EH (cell line): ENCODE measurements around the gene ALKBH6.

Source experiments
- DNase-seq: peaks from one replicate; pipeline ENCODE4 v3.0.0-alpha.2; 2015; ENCODE audit warnings: low read depth

Gene ALKBH6

DNA sequence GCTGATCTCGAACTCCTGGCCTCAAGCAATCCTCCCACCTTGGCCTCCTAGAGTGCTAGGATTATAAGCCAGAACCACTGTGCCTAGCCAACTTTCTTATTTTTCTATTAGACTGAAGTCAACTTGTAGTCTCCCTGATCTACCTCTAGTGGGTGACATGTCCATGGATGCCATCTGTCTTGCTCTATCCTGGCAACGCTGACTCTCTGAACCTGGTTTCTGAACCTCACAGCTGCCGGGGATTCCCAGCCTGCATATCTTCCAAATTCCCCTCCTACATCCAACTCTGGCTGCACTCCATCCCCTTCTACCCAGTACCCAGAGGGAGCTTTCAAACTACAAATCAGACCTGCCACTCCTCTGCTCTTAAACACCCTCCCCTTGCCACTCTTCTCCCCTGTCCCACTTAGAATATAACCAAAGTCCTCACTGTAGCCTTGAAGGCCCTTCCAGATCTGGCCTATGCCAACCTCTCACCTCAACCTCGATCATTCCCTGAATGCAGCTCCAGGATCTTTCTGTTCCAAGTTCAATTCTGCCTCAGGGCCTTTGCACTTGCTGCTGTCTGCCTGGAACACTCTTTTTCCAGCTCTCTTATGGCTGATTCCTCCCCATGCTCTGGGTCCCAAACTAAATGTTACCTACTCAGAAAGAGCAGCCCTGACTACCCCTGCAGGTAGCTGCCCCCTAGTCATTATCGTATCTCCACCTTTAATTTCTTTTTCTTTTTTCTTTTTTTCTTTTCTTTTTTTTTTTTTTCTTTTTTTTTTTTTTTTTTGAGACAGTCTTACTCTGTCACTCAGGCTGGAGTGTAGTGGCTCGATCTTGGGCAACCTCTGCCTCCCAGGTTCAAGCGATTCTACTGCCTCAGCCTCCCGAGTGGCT, 16.5 kb upstream of the ALKBH6 start:
- peak; percentile 54 for DNase-seq

DNA sequence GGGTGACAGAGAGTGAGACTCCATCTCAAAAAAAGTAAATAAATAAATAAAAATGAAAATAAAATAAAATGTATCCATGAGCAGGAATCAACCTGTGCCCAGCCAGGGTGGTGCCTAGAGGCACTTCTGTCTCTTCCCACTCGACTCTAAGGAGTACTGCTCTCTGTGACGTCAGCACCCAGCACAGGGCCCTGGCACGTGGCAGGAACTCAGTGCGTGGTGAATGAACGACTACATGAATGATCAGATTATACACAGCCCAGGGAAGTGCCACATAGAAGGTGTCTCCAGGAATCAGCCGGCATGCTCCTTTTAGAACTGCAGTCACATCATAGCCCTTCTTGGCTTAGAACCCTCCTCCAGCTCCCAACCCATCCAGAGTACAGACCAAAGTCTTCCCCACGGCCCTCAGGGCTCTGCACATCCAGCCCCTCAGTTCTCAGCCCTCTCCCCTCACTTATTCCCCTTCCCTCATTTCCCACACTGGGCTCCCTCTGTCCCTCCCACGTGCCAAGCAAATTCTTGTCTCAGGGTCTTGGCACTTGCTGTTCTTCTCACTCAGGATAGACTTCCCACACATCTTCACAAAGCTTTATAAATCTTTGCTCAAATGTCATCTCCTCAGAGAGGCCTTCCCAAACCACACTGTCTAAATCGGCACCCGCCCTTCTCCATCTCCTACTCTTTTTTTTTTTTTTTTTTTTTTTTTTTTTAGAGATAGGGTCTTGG, 14.5 kb upstream of the ALKBH6 start:
- no peak for DNase-seq

DNA sequence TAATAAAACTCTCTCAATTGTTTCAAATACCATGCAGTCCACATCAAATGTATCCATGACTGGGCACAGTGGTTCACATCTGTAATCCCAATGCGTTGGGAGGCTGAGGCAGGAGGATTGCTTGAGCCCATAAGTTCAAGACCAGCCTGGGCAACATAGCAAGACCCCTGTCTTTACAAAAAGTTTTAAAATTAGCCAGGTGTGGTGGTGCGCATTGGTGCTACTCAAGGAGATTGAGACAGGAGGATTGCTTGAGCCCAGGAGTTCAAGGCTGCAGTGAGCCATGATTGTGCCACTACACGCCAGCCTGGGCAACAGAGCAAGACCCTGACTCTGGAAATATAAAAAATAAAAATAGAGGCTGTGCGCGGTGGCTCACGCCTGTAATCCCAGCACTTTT, 13.7 kb upstream of the ALKBH6 start:
- DNase-seq: no peak

DNA sequence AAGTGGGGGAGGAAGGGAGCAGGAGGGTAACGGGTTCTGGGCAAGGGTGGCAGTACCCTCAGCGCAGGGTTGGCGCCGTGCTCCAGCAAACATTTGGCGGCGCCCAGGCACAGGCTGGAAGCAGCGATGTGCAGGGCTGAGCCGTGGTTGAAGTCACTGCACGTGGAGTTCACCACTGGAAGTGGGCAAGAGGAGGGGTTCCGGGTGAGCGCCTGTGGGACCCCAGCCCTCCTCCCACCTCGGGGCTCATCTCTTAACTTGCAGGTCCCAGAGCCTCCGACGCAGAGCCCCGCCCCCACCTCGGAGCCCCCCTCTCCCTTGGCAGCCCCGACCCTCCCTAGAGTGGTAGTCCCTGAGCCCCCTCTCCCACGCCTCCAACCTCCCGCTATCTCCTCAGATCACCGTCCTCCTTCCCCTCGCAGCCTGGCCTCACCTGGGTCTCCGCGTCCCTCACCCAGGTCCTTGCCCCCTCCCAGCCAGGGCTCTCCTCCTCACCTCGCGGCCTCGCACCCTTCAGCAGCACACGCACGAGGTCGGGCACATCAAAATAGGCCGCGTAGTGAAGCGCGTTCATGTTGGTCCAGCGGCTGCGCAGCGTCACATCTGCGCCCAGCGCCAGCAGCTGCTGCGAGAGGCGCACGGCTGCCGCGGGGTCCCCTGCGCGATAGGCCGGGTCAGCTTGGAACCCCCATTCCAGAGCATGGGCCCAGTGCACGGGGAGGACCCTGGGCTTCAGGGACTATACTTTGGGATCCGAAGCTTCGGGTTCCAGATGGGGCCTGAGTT, 12.3 kb upstream of the ALKBH6 start:
- DNase-seq: no peak

DNA sequence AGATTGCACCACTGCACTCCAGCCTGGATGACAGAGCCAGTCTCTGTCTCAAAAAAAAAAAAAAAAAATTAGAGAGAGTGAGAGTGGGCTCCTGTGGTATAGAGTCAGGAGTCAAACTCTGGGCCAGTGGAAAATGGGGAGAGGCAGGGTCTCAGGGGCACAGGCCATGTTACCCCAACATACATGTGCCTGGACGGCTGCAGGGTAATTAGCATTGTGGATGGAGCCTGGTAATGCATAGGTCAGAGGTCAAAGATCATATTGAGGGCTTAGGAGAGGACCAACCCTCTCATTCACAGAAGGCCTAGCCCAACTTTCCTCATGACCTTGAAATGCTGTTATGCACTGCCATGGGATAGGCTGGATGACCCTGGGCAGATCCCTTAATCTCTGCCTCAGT, 11.5 kb upstream of the ALKBH6 start:
- DNase-seq: no peak

DNA sequence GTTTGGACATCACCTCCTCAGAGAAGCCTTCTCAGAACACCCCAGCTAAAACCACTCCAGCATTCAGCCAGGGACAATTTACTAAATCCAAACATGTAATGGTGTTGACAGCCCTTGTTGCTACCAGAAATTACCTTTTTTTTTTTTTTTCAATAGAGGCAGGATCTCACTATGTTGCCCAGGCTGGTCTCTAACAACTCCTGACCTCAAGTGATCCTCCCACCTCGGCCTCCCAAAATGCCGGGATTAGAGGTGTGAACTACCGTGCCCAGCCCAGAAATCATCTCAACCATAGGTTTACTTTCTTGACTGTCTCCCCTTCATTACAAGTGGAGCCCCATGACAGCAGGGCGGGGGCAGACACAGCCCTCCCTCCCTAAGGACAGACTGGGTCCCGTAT, 9.4 kb upstream of the ALKBH6 start:
- no peak for DNase-seq

DNA sequence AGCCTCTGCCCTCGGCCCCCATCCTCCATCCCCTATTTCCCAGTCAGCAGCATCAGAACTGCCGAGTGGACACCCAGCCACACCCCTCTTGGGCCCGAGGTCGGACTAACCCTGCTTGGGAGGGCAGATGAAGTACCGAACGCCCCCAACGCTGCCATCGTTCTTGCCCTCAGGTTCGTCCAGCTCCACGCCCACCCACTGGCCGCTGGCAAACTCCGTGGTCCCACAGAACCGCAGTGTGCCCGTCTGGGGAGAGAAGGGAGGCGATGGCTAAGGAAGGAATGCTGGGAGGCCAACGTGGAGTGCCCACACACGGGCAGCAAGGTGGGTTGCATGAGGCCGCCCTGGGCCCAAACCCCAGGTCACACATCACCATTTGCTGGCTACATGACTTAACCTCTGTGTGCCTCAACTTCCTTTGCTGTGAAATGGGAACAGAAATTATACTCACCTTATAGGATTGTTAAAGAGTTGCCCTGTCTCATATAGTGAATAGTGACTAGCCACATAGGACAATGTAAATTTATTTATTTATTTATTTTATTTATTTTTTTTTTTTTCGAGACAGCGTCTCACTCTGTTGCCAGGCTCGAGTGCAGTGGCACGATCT, 5.2 kb upstream of the ALKBH6 start:
- DNase-seq: no peak

DNA sequence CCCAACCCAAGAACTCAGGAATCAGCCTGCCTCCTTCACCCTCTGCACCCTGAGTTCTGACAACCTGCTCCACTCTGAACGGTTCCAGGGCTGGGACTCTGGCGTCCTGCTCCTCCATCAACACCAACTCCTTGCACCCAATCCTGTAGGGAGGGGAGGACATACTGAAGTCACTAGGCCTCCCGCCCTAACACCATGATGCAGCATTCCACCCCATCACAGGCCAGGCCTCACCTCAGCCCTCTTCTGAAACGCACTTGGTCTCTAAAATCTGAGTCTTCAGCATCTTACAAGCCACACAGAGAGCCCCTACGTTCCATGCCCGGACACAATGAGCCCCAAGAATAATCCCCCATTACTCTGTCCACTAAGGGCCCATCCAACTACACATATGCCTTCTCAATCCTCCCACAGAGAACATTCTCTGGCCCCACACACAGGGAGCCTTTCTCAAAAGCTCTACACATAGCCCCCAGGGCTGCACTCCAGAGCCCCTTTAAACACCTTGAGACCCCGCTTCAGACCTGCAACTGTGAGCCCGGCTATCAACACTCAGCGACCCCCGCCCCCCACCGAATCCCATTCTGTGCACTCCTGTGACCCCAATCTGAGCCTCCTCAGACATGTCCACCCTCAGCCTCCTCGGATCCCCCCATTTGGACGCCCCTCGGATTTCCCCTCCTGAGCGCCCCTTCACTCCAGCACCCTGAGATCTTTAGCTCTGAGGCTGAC, 567 bp downstream of the ALKBH6 start:
- DNase-seq: no peak

DNA sequence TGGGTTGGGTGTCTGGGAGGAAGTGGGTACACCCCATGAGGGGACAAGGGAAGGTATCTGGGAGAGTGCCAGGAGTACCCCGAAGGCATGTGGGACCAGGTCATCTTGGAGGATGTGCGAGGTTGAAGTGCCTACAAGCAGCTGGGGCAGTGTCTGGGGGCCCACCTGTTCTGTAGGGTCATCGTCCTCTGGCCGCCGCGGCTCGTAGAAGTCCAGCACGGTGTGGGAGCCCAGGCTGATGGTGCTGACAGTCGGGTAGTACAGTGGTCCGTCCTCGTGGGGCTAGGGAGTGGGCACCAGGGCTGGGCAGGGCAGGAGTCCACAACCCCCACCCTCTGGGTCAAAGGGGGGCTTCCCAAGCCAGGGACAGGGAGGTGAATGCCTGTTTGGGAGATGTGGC, 3.6 kb downstream of the ALKBH6 start:
- no peak for DNase-seq

DNA sequence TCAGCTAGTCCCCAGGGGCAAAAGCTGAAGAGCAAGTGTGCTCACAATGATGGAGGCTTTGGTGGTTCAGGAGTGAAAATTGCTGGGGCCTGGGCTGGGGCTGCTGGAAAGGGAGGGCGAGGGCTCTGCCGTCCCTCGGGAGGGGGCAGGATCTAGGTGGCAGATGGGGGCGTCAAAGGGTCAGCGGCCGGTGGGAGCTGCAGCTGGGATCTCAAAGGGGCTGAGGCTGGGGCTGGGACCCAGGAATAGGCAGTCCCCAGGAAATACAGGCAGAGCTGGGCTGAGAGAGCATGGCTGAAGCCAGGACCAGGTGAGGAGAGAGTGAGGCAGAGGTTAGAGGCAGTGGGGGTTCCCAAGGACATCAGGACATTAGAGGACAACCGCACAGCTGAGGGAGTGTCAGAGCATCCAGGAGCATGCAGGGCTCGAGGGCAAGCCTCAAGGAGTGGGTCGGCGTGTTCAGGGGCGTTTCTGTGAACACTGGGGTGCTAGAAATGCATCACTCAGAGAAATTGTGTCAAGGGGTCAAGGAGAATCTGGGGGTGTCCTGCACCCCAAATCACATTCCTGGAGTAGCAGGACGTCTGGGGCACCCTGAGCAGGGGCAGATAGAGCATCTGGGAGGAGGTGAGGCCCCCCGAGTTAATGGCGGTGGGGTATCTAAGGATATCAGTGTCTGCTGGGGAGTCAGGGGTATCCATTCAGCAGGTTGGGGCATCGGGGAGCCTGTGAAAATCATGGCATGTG, 4.2 kb downstream of the ALKBH6 start:
- no peak for DNase-seq

DNA sequence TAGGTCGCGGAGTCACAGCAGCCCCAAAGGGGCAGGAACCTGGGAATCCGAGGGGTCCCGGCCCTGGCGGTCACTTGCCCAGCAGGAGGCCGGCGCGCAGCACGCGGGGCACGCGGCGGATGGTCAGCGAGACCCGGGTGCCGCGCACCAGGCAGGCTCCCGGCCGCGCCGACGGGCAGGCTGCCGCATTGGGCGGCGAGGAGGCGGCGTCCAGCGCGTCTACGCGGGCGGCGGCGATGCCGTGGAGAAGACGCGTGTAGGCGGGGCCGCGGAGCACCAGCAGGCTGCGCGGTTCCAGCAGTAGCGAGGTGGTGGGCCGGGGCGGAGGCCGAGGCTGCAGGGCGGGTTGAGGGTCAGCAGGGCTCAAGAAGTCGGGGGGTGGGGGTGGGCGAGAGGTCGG, 4.8 kb downstream of the ALKBH6 start:
- peak; percentile 68 for DNase-seq

DNA sequence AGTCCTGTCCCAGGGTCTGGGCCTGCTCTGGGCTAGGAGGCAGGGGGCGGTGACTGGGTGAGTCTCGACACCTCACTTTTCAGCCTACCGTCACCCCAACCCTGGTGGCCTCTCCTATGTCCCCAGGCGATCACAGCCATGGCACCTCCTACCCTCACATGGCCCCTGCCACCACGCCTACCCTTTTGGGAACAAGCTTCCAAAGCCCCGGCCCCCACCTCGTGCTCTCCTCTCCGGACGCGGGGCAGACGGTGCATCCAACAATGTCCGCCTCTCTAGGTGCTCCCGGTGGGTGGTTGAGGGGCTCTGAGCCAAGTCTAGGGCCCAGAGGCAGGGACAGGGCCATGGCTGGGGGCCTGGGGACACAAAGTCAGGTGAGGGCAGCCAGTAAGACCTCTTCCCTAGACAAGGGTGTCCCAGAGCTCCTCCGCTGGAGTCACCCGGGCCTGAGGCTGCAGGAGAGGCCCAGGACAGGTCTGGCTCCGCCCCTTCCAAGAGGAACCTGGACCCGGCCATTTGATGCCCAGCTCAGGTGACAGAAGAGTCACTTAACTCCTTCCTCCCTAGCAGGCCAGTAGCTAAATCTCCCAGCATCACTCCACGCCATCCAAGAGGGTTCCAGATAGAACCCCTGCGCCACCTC, 5.6 kb downstream of the ALKBH6 start, which contains the start of gene SYNE4:
Gene SYNE4 (minus strand): TSS at position 478 of the 643 bp plus-strand sequence. CDS start 132 bp downstream, at position 346.
- DNase-seq: no peak

DNA sequence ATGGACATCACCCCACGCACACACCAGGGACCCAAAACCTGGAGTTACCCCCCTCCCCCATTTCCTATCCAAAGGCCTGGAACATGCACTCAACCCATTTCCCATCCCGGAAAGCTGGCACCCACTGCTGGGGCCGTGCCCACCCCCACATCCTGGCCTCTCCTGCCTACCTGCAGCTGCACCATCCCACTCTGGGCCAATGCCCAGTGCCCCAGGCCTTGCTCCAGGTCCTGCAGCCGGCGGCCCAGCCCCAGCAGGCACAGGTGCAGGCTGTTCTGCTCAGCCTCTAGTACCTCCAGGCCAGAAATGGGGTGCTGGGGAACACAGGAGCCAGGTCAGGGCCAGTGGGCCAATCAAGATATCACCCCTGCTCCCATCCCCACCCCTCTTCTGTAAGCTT, 7.1 kb downstream of the ALKBH6 start:
- DNase-seq: no peak

DNA sequence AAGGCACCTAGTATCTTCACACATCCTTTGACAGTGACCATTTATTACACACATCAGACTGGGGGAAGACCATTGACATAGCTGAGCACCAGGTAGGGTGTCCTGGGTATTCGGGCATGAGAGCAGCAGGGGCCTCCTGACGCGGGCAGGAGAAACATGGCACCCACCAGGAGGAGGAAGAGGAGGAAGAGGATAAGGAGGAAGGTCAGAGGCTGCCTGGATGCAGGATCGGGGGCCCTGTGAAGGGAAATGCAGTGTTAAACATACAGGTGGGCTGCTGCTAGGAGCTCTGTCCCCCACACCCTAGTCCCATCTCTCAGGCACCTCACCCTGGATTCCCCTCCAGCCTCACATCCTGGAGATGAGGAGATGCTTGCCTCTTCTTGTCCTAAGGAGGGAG, 10.7 kb downstream of the ALKBH6 start:
- DNase-seq: no peak

DNA sequence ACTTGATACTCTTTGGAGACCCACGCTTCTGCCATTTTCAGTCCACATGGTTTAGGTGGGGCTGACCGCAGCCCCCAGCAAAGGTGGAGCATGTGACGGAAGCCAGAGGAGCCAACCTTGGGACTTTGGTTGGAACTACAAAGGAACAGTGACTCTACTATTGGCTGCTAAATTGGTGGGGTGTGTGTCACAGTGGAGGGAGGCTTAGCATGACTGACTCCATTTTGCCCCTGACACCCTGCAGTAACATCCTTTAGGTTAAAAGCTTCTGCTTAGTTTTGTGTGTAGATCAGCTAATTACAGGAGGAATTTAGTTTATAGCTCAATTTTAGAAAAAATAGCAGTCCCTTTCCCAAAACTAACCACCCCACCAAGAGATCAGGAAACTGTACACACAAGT, 12.4 kb downstream of the ALKBH6 start:
- no peak for DNase-seq

DNA sequence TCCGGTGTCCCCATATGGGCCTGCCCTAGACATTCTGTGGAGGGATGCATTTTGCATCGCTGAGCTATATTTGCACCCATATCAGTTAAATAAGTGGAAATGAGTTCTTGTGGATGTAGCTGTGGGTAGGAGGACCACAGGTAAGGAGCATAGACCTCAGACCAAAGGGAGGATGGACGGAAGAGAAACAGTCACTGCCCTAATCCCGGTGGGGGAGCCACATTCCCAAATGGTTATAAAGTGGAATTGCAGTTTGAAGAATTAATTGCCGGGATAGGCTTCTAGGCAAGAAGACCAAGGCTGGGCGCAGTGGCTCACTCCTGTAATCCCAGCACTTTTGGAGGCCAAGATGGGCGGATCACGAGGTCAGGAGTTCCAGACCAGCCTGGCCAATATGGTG, 17.2 kb downstream of the ALKBH6 start:
- no peak for DNase-seq

DNA sequence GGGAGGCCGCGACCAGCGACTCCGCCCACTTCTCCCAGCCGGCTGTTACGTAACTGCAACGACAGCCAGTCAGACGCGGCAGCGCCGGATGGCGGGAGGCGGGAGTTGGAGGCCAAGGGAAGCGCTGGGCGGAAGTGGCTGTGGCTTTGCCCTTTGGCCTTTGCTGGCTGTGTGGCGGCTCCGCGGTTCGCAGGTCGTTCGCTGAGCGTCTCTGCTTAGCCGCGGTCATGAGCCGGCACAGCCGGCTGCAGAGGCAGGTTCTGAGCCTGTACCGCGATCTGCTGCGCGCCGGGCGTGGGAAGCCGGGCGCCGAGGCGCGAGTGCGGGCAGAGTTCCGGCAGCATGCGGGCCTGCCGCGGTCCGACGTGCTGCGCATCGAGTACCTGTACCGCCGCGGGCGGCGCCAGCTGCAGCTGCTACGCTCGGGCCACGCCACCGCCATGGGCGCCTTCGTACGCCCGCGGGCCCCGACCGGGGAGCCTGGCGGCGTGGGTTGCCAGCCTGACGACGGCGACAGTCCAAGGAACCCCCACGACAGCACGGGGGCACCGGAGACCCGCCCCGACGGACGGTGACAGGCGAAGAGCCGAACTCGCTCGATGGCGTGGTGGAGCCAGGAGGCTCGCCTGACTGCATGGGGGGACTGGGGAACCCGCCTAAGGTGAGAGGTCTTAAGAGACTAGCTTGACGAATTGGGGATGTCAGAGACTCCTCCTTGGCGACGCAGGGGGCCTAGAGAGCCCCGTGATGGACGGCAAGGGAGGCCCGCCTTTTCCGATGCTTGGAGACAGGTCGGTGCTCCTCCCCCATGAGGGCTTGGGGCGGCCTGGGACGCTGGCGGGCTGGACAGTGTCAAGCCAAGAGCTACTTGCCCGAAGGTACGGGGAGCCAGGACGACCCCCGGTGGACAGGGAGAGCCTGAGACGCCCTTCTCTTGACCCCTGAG, 18.7 kb downstream of the ALKBH6 start, which contains the start of gene SDHAF1:
Gene SDHAF1 (plus strand): TSS at position 141 of the 946 bp plus-strand sequence. CDS start 87 bp downstream, at position 228.
- DNase-seq: peak; percentile 94

DNA sequence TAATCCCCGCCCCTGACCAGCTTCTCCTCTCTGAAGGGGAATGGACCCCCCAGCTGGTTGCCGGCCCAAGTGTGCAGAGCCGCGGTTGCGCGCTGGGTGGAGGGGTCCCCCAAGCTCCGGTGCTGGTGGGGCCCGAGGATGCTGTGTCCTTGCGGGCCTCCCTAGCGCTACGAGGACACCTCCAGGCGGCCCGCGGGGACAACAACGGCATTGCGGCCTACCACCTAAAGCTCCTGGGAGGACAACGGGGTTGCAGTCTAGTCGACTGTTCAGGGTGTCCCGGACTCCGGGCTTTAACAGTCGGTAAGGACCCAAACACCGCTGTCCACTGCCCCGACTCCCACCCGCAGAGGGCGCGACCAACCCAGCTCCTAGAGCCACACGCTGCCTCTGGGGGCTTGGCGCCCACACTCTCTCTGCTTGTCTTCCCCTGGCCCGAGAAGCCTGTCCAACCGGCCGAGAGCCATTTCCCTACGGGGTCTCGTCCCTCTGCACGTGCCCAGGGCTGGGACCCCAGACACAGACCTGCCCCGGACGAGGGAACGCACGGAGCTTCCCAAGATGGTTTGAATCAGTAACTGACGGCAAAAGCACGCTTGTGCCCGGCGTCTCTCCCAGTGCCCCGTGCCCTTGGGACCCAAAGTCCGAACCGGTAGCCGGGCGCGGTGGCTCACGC, 20.0 kb downstream of the ALKBH6 start:
- DNase-seq: no peak
